ENCODE measurements around the gene TMEM92.
"Not testable (repeated sequence)": the region's sequence is repeated elsewhere in the genome, so short reads cannot be mapped to it uniquely, and the experiment has no call there.

The TMEM92 gene

DNA sequence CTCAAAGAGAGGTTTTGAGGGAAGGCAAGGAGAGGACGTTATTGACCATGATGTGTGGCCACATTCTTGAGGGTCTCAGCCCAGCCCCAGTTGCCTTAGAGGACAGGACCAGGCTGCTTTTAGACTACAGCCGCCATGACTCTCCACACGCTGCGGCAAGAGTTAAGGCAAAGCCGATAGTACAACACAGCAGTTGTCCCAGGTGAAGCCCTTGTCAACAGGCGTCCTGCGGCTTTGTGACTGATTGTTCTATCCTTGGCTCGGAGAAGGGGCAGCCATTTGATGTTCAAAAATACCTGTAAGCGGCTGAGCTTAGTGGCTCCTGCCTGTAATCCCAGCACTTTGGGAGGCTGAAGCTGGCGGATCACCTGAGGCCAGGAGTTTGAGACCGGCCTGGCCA lies 28.8 kb downstream of the TMEM92 start:
- no peak for DNase-seq

DNA sequence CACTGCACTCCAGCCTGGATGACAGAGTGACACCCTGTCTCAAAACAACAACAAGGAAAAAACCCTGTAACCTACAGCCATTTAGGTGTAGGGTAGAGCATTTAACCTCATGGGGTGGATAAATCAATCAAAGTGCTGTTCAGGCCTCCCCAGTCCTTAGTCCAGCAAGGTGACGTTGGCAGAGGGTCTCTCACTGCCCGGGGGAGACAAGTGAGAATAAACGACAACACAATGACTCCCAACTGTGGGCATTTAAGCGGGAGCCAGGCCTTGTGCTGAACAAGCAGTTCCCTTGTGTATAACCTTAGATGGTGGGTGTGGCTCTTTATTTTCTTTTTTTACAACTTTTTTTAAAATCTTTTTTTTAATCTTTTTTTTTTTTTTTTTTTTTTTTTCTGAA lies 29.3 kb downstream of the TMEM92 start:
- no peak for DNase-seq

DNA sequence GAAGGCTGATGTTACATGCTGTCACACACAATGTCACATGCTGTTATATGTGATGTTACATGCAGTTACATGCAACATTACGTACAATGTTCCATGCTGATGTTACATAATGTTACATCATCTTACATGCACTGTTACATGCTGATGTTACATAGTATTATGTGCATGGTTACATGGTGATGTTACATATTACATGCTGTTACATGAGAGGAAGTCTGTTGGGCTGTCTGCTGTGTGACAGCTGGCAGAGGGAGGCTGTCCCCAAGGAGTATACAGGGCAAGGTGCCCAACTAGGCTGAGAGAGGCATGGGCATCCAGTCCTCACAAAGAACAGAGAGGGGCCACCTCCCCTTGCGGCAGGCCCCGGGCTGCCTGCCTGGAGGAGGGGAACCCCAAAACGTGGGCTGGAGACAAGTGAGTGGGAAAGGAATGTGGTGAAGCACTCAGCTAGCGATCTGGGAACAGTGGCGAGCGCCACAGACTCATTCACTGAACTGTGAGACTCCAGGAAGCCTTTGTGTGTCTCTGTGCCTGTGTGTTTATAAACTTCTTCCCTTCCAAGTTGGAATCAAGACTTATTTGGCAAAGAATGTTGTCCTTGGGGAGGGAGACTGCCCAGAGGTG lies 30.6 kb downstream of the TMEM92 start:
- no peak for DNase-seq

DNA sequence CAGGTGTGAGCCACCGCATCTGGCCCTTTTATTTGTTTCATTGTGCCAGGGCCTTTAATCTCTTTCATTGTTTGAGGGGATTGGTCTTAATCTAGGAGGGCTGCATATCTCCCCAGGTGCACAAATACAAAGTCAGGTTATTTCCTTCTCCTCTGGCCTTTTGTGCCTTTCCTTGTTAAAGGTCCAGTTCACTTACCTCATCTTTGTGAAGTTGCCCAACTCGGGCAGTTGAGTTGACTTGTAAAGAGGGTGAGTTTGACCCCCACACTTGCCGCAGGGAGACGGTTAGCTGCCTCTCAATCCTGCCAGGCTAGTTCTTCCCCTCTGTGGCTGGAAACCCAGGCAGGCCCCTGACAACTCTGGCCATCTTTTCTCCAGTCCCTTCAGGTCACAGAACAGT lies 33.4 kb downstream of the TMEM92 start:
- DNase-seq, result no peak

DNA sequence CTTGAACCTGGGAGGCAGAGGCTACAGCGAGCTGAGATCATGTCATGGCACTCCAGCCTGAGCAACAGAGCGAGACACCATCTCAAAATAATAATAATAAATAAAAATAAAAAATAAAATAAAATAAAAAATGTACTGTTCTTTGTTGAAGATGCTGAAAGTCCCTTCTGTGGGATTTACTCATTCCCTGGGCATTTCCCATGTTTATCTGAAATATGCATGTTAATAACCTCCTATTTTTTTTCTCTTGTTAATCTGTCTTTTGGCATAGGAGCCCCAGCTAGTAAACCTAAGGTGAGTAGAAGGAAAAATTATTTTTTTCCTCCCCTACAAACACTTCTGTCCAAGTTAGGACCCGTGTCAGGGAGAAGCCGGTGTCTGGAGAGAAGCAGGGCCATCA lies 34.4 kb downstream of the TMEM92 start:
- no peak for DNase-seq

DNA sequence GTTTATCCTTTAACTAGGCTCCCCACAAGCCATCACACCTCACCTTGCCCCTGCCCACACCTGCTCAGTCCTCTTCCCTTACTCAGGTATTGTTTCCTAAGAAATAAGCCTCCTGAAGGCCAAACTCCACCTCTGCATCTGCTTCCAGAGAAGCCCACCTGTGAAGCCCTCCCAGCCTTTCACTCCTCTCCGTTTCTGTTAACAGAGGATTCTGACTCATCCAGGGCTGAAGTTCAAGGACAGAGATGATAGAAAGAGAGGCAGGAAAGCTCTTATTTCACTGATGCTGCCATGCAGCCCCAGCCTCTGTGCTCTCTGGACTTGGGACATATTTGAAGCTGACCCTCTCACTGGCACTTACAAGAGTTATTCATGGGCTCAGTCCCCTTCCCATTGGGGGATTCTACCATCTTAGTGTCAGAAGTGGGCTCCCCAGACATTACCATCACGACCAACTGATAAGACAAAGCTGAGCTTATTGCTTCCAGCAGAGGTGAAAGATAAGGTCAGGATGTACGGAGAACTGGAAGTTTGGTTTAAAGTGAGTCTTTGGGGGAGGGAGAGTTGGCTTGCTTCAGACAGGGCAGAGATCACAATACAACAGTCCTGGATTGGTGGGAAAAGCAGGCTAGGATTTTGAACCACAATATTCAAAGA lies 36.3 kb downstream of the TMEM92 start:
- DNase-seq, result no peak

DNA sequence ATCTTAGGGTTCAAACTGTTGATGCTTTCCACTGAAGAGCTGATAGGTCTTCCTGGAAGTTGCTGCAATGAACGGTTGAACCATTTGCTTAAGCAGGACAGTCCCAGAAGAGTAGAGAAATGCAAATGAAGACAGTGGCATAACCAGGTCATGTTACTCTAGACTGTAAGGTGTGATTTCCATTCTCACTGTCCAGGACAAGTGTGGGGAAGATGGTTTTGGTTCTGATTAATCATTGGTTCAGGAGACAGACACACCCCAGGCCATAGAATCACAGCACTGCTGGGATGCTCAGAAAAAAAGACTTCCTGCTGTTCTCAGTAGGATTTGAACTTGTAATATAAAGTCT lies 36.8 kb downstream of the TMEM92 start:
- DNase-seq, result no peak

DNA sequence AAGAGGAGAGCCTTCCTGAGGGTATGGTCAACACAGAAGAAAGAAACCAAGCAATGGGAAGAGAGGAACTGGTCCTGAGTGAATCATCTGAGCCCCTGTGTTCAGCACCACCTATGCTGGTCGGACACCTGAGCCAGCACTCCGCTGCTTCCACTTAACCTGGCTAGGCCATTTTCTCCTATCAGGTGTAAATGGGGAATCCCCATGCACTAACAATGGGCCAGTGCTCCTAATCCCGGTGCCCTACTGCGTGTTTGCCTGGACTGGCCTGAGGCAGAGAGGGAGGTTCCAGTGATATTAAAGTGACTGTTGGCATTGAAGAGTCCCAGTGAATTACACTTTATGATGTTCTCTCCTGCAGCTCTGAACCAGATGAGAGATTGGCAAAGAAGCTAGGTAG lies 37.2 kb downstream of the TMEM92 start:
- DNase-seq, result no peak

DNA sequence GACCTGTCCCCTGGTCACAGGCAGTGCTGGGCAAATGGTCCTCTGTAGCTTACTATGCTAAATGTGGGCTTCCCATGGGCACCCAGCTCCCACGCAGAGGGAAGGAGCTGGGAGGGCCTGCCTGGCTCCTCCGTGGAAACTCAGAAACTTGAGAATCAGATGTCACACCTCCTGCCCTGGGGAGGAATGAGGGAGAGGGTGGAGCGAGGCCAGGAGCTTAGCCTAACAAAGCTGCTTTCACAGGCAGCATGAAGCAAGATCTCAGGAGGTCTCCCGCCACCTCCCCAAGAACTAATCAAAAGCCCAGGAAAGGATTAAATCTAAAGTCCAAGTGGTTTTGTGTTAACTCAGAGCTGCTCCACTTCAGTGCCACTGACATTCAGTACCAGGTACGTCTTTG lies 38.0 kb downstream of the TMEM92 start:
- no peak for DNase-seq

DNA sequence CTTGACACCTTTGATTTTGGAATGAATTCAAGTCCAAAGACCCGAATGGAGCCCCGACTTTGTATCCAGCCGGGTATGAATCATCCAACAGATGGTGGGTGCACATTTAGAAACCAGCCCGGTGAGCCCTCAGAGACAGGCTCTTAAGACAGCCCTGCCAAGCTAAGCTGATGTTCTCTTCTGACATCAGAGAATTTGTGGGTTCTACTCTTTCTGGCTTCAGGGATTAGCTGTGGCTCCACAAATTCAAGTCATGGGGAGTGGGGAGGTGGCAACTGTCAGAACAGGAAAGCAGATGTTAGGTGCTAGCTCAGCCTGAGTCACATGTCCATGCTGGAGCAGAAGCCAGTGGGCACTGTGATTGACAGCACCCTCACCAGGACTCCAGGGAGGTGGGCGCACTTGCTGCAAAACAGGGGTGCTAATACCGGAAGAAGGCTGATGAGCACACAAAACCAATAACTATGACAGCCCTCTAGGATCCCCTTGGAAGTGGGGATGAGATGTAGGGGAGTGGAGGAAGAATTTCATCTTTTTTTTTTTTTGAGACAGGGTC lies 40.3 kb downstream of the TMEM92 start:
- DNase-seq, result no peak

DNA sequence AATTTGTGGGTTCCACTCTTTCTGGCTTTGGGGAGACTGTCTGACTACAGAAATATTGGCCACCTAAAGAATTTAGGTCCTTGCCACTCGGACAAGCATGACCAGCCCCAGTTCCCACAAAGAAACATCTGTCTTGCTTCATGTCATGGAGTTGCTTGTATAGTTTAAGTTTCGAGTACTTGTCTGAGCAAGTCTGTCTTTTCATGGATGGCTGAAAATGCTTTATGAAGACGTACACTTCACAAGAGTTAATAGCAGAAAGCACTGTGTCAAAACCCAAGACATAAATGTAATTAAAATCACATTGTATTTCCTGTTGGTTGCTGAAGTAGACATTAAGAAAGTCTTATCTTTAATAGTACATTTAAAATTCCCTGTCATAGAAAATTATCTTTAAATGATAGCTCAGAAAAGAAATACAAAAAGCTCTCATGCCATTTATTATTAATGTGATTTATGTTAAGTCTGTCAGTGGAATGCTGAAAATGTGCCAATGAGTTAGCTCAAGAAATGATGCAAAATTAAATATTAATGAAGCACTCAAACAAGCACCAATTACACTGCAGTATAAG lies 41.8 kb downstream of the TMEM92 start:
- DNase-seq, result no peak

DNA sequence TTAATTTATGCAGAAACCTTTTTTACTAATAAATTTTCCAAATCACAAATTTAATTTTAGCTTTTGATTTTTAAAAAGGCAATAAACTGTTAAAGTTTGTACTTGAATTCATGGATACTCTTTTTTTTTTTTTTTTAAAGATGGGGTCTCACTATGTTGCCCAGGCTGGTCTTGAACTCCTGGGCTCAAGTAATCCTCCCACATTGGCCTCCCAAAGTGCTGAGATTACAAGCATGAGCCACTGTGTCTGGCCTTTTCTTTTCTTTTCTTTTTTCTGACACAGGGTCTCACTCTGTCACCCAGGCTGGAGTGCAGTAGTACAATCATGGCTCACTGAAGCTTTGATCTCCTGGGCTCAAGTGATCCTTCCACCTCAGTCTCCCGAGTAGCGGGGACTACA lies 42.4 kb downstream of the TMEM92 start:
- DNase-seq, result not testable (repeated sequence)

DNA sequence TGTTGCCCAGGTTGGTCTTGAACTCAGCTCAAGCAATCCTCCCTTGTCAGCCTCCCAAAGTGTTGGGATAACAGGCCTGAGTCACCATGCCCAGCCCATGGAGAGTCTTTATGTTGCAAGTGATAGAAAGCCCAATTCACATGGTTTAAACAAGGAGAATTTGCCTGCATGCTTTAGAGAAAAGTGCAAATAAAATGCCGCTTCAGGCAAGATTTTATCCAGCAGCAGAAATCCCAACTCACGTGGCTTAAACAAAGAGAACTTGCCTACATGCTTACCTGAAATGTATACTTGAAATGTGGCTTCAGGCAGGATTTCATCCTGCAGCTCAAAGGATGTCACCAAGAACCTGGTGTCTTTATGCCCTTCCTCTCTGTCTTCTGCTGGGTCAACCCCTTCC lies 42.9 kb downstream of the TMEM92 start:
- DNase-seq, result no peak

DNA sequence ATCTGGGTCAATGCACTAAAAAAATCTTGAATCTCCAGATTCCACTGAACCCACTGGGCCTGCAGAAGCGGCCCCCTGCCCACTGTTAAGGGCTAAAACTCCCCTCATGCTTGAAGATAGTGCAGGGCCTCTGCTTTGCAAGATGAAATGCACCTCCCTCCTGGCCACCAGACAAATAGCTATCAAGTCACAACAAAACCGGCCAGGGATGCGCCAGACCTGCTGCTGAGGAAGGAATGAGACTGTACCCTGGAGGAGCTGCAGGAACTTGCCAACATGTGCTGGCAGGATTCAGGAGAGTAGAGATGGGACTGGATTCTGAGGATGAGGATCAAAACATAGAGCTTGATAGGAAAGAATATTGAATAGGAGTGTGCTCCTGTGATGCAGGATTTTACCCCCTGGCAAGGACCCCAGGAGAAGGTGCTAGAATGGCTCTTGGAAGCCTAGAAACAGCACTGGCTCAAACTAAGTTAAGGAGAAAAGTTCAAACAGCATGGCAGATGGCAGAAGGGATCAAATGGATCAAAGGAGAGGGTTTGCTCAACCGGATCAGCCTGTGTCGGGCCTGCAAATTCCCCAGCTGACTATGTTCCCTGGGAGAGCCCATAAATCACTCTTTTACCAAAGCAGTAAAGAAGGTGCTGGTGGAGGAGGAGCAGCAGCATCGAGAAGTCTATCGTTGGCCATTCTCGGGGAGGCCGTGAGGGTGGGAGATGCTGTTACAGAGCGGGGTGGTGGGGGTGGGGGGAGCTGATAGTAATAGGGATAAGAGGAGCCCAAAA lies 44.4 kb downstream of the TMEM92 start:
- no peak for DNase-seq

DNA sequence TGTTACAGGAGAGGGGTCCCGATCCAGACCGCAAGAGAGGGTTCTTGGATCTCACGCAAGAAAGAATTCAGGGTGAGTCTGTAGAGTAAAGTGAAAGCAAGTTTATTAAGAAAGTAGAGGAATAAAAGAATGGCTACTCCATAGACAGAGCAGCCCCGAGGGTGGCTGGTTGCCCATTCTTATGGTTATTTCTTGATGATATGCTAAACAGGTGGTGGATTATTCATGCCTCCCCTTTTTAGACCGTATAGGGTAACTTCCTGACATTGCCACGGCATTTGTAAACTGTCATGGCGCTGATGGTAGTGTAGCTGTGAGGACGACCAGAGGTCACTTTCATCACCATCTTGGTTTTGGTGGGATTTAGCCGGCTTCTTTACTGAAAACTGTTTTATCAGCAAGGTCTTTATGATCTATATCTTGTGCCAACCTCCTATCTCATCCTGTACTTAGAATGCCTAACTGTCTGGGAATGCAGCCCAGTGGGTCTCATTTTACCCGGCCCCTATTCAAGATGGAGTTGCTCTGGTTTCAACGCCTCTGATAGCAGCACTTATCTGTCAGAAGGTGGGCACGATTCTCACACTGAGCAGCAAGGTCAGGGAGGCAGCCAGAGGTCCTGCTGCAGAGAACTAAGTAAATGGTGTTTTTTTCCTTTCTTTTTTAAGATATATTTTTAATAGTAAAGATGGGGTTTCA lies 45.2 kb downstream of the TMEM92 start:
- no peak for DNase-seq

DNA sequence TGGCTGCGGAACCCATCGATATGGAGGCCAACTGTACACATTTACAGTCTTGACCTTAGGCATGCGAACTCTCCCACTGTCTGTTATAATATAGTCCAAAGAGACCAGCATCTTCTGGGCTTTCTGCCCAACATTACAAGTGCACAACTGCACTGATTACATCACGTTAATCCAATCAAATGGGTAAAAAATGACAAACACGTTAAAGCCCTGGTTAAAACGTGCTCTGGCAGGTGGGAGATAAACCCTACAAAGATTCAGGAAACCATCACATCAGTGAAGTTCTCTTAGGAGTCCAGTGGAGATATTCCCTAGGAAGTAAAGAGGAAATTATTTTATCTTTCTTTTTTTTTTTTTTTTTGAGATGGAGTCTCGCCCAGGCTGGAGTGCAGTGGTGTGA lies 48.0 kb downstream of the TMEM92 start:
- DNase-seq, result no peak

DNA sequence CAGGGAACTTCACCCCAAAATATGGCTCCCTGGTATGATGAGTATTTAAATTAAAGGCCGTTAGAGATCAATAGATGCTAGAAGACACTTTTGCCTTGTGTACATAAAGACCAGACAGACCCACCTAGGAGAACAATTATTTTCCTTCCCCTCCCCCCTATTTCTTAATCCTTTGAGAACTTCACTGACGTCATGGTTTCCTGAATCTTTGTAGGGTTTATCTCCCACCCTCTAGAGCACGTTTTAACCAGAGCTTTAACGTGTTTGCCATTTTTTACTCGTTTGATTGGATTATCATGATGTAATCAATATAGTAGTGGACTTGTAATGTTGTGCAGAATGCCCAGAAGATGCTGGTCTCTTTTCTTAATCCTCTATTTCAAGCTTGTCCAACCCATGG lies 48.8 kb downstream of the TMEM92 start:
- no peak for DNase-seq

DNA sequence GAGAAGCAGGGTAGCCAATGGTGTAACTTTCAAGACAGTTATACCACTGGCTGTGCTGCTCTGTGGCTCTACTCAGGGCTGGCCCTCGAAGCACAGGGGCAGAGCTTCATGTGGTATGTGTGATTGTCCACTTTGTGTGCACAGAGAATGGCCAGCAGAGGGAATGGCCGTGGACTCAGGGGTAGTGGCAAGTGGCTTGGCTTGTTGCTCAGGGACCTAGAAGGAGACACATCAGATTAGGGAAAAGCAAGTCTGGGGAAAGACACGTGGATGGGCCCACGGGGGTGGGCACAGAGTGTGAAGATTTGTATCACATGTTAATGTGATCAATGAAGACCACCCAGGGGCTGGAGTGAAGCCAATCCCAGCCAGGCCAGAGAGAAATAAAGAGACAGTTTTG lies 51.6 kb downstream of the TMEM92 start:
- no peak for DNase-seq

DNA sequence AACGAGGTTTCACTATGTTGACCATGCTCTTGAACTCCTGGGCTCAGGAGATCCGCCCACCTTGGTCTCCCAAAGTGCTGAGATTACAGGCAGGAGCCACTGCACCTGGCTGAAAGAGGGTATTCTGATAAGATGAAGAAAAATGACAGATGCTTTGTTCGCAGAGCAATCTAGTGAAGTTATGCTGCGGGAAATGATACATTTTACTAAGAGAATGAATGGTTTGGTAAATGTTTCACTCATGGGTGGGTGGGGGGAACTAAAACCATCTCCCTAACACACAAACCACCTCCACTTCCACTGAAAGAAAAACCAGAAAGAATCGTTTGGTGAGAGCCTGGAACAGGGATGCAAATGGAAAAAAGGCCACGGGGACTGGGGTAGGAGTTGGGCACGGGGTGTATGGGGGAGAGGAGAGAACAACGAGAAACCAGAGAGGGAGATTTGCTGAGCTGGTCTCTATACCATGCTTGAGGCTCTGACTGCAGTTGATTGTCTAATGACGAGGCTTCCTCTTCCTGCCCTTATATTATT lies 52.6 kb downstream of the TMEM92 start:
- no peak for DNase-seq

DNA sequence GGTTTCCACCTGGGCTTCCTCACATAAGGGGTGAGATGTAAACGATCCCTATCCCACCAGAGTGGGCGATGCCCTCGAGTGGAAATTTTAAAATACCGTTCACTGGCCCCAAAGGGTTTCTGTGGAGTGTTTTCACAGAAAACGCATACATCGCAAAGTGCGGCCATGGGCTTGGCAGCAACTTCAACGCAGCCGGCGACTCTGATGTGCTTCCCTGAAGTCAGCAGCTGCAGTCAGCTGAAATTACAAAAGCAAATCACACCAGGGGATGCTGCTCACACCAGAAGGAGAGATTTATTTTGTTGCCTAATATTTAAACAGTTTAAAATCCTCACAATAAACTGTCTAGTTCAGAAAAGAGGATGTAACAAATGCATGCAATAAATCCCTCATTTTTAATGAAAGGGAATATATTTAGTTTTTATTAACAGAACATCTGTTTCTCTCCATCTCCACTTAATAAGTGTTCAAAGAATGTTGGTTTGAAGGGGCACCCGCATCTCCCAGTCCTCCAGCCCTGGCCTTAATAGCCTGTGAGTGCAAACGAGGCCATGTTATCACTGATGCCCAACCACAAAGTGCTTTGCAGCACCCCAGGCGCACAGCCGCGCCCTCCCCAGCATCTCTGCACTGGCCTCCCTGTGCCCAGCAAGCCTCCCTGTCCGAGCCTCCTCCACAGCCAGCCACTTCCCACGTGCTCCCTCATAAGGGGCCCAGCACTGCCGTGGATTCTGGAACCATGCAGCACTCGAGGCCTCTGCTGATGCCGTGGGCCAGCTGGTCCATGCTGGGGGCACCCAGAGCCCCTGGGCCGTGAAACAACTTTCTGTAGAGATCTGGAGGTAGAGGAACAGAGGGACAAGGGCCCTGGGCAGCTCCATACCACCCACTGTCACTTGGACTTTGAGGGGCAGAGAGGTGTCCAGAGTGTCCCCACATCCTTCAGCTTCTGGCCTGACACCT lies 54.4 kb downstream of the TMEM92 start:
- DNase-seq, result no peak

DNA sequence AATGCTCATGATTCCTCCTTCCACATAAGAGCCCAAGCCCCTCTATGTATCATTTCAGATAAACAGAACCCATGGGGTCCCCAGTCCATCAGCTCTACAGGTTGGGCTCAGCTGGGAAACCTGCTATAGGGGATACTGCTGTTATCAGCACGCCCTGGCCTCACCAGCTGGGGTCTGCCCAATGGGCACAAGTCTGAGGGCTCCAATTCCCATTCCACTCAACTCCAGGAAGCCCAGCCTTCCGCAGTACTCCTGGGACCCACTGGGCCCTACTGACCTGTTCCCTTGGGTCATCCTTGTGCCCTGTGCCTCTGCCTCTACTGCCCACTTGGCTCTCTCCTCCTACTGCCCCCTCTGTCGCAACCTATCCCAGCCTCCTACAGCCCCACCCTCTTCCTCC lies 55.5 kb downstream of the TMEM92 start:
- DNase-seq, result no peak
